GM13977 (cell line): ENCODE results near the gene STK24.

Source experiments
- DNase-seq: peaks from one replicate; pipeline ENCODE4 v3.0.0; 2012; ENCODE audit warnings: low spot score
- in situ Hi-C: fragments of 300-500 bp; cut with MboI; formaldehyde crosslinking; loops from one replicate; pipeline ENCODE4 v1.12.0; 2022; ENCODE audit warnings: low sequenced_read_pairs, low pct_unique_long_range_greater_than_20kb, mixed read lengths, inconsistent platforms; ENCODE audit not compliant: unreplicated experiment
- TF ChIP-seq, protein P1 (sequence below): IDR thresholded peaks from 2 replicates; pipeline ENCODE4 v1.5.1; 2012; ENCODE audit warnings: mild to moderate bottlenecking, control low read depth; ENCODE audit not compliant: insufficient read depth; ENCODE audit errors: extremely low read depth, missing control alignments

Gene STK24

DNA sequence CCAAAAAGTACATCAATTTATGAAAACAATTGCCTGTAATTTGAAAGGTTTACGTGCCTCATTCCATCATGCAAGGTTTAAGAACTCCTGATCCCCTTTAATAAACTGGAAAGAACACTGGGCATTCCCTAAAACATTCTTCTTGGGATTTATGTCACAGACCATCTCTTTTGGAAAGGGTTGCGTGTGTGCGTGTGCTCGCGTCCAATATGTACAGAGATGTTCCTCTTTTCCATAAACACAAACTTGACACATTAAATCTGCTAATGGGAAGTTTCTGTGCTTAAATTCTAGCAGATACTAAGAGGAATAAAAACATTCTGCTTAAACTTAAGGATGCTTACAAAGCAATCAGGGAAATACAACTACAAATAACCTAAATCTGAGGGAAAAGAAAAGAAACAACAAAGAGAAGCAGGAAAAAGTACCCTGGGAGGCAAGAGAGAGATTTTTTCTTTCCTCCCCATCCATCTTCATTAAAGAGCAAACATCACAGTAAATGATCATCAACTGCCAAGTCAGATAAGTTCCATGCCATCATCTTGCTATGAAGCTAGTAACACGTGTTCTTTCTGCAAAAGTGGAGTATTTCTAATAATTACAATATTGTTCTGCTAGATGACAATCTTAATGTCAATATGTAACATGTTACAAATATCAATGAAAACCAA is 83.7 kb downstream of the STK24 start:
- TF ChIP-seq, protein P1, sequence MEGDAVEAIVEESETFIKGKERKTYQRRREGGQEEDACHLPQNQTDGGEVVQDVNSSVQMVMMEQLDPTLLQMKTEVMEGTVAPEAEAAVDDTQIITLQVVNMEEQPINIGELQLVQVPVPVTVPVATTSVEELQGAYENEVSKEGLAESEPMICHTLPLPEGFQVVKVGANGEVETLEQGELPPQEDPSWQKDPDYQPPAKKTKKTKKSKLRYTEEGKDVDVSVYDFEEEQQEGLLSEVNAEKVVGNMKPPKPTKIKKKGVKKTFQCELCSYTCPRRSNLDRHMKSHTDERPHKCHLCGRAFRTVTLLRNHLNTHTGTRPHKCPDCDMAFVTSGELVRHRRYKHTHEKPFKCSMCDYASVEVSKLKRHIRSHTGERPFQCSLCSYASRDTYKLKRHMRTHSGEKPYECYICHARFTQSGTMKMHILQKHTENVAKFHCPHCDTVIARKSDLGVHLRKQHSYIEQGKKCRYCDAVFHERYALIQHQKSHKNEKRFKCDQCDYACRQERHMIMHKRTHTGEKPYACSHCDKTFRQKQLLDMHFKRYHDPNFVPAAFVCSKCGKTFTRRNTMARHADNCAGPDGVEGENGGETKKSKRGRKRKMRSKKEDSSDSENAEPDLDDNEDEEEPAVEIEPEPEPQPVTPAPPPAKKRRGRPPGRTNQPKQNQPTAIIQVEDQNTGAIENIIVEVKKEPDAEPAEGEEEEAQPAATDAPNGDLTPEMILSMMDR: no peak
- no peak for DNase-seq
- in situ Hi-C loops: no loop called here

- TF ChIP-seq, protein P1: no peak
- in situ Hi-C loops: no loop called here
- DNase-seq: no peak
Measured at GRCh38 chr13:98492335-98493041, 84.4 kb downstream of the STK24 start.

DNA sequence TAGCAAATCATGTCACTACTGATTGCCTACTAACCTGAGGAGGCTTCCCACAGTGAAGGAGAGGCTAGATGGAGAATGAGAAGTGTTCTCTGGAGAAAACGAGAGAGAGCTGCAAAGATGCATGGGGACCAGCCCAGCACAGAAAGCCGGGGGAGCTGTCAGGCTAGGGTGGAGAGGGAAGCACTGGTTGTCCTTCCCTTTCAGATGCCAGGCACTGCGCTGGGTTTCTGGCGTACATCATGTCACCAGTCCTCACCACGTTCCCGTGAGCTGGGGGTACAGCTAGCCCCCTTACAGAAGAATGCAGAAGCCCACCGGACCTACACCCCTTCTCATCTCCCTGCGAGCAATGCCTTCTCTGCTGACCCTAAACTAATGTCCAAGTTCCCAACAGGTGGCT is 86.0 kb downstream of the STK24 start:
- no peak for DNase-seq
- TF ChIP-seq, protein P1: no peak
- in situ Hi-C loops: no loop called here

DNA sequence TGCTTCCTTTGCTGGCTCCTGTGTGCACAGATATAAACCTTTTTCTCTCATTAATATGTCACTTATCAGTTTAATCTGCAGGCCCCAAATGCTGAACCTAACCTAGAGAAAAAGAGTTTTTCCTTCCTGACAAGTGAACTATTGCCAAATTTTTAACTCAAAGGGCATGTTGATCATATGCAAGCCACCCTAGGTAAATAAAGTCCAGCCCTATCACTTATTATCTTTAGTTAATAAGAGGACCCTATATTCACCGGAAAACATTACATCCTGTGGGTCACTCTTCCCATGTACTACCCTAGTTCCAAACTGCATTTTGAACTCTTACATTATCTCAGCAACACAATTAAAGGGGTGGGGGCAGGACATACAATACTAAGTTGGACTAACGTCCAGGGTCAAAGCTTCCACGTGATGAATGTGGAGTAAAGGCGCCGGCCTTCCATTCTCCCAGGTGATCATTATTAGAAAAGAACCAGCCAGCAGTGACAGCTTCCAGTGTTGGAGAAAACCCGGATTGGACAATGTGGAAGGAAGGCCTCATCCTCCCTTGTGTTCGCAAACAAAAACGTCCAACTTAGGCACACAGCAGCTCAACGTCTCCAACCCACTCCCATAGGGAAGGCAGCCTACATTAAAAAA is 86.6 kb downstream of the STK24 start:
- DNase-seq: no peak
- in situ Hi-C loops: no loop called here
- TF ChIP-seq, protein P1: no peak

DNA sequence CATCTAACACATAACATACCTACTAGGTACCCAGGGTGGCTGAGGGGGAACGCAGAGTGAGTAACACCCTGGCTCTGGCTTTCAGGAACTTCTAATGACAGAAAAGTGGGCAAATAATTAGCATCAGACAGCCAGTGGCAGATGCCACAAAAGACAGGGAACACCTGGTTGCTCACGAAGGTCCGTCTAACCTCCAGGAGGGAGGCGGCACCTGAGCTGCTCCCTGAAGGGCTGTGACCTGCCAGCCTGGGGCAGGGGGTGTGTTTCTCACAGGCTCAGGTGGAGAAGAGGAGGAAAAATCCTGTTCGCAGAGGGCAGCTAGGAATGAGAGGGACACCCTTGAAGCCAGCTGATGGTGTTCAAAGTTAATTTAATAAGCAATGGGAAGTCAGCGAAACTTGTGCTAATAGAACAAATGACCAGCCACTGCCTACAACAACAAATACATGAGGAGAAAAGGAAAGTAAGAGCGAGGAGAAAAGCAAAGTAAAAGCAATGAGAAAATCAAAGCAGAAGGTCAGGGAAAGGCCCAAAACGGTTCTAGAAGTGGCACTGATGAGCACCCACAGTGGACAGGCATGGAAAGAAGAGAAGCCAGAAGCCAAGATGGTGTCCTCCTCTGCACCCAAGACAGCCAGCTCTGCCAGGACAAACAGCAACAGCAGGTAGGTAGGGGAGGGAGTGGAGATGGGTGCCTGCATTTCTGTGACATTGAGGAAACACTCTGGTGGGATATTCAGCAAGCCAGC is 87.3 kb downstream of the STK24 start:
- in situ Hi-C loops: no loop called here
- TF ChIP-seq, protein P1: no peak
- no peak for DNase-seq

DNA sequence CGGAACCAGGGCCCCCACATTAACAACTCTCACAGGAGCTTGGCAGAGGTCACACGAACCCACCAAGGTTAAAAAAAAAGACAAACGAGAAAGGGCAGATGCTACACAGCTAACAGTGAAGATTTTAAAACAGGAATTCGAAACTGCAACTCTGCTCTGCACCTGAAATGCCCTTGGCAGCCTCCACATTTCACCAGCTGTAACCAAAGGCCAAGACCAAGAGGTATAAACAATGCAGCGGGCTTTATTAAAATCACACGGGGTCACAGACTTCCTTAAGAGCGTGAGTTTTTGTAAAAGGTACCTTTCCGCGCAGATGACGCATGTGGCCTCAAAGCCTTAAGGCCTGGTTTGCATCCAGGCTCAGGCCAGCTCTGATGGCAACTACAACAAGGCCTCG is 88.2 kb downstream of the STK24 start:
- DNase-seq: no peak
- in situ Hi-C loops: no loop called here
- TF ChIP-seq, protein P1: no peak
